ENCODE measurements around the gene PDE1C. TPM values are rescaled to one million over a fixed set of nuclear protein-coding genes. Genes with fewer than 3 reads are reported as not detected.
"Not testable (repeated sequence)": the region's sequence is repeated elsewhere in the genome, so short reads cannot be mapped to it uniquely, and the experiment has no call there.

Gene PDE1C
- polyA plus RNA-seq, 1 donor from 2014 or later: not detected

GRCh38 chr7:31872545-31873370 is 197.4 kb downstream of the PDE1C start:
- H3K4me1 Mint-ChIP-seq: peaks cover 0 to under 1% (median 0%) of the 10 kb centered on the region in 3 donors
- no peak overlapping the region for H3K4me3 Mint-ChIP-seq
- H3K9me3 Mint-ChIP-seq: peaks cover 4 to 7% (median 5%) of the 10 kb centered on the region in 3 donors
- H3K27me3 Mint-ChIP-seq: no peaks in the 10 kb centered on the region
- no peak overlapping the region for H3K27ac Mint-ChIP-seq
- peaks cover 1% of the 10 kb centered on the region for H3K36me3 Mint-ChIP-seq

DNA sequence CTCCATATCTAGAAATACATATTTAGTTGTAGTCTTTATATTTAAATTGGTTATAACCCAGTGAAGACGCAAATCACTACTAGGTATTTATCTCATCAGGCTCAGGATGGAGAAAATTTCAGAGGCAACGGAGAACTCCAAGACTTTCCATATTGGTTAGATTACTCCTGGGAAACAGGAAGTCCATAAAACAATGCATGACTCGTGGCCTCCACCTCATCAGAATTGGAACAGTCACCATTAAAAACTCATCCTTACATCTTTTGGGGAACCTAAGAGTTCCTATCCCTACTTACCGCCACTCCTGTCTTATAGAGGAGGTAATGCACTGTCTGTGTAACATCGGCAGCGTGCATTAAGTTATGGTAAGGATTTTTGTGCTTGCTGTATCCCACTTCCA is 205.6 kb downstream of the PDE1C start:
- H3K27me3 Mint-ChIP-seq: no peaks in the 10 kb centered on the region
- no peak overlapping the region for H3K27ac Mint-ChIP-seq
- no peak overlapping the region for H3K4me3 Mint-ChIP-seq
- peaks cover 0 to 2% (median 0%) of the 10 kb centered on the region in 3 donors for H3K4me1 Mint-ChIP-seq
- H3K36me3 Mint-ChIP-seq: peaks cover 1% of the 10 kb centered on the region
- peaks cover 2 to 8% (median 4%) of the 10 kb centered on the region in 3 donors for H3K9me3 Mint-ChIP-seq

- no peak overlapping the region for H3K4me3 Mint-ChIP-seq
- H3K27me3 Mint-ChIP-seq: no peaks in the 10 kb centered on the region
- no peaks in the 10 kb centered on the region for H3K36me3 Mint-ChIP-seq
- H3K4me1 Mint-ChIP-seq: no peaks in the 10 kb centered on the region
- no peak overlapping the region for H3K27ac Mint-ChIP-seq
- H3K9me3 Mint-ChIP-seq: peaks cover 0 to 4% (median 2%) of the 10 kb centered on the region in 3 donors
Observed at GRCh38 chr7:31860925-31861324, 209.3 kb downstream of the PDE1C start.

- Mint-ChIP-seq H3K36me3 (no peaks in the 10 kb centered on the region), H3K27ac (no peak overlapping the region), H3K4me3 (no peak overlapping the region), H3K27me3 (no peaks in the 10 kb centered on the region), H3K9me3 (peaks cover 0 to 4% (median 2%) of the 10 kb centered on the region in 3 donors), H3K4me1 (no peaks in the 10 kb centered on the region)
Observed at GRCh38 chr7:31858055-31858454, 212.2 kb downstream of the PDE1C start.

GRCh38 chr7:31857172-31857571 is 213.0 kb downstream of the PDE1C start:
- no peak overlapping the region for H3K27ac Mint-ChIP-seq
- no peak overlapping the region for H3K4me3 Mint-ChIP-seq
- no peaks in the 10 kb centered on the region for H3K36me3 Mint-ChIP-seq
- H3K9me3 Mint-ChIP-seq: peaks cover 0 to 4% (median 2%) of the 10 kb centered on the region in 3 donors
- no peaks in the 10 kb centered on the region for H3K27me3 Mint-ChIP-seq
- H3K4me1 Mint-ChIP-seq: no peaks in the 10 kb centered on the region

- Mint-ChIP-seq H3K4me3 (no peak overlapping the region), H3K27me3 (no peaks in the 10 kb centered on the region), H3K4me1 (no peaks in the 10 kb centered on the region), H3K27ac (no peak overlapping the region), H3K9me3 (peaks cover 0 to 4% (median 0%) of the 10 kb centered on the region in 3 donors), H3K36me3 (no peaks in the 10 kb centered on the region)
Observed at GRCh38 chr7:31856337-31856736, 213.9 kb downstream of the PDE1C start.

DNA sequence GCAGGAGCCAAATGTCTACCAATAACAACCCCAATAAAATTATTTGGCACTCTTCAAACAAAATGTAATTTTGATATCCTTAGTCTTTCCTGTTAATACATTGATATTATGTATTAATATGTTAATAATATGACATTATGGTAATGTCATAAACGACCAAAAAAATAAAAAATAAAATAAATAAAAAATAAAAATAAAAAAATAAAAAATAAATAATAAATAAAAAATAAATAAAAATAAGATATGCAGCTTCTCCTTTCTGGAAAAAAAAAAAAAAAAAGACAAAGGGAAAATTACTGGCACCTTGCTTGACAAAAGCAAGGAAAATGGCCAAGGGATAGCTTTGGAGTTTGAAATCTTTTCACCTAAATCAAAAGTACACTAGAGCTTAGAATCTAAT is 214.7 kb downstream of the PDE1C start:
- Mint-ChIP-seq H3K27me3 (no peaks in the 10 kb centered on the region), H3K9me3 (no peaks in the 10 kb centered on the region), H3K4me3 (no peak overlapping the region), H3K4me1 (no peaks in the 10 kb centered on the region), H3K36me3 (no peaks in the 10 kb centered on the region), H3K27ac (no peak overlapping the region)

- Mint-ChIP-seq H3K27ac (no peak overlapping the region), H3K36me3 (no peaks in the 10 kb centered on the region), H3K27me3 (no peaks in the 10 kb centered on the region), H3K4me1 (no peaks in the 10 kb centered on the region), H3K4me3 (no peak overlapping the region), H3K9me3 (no peaks in the 10 kb centered on the region)
Observed at GRCh38 chr7:31853380-31853779, 216.8 kb downstream of the PDE1C start.

DNA sequence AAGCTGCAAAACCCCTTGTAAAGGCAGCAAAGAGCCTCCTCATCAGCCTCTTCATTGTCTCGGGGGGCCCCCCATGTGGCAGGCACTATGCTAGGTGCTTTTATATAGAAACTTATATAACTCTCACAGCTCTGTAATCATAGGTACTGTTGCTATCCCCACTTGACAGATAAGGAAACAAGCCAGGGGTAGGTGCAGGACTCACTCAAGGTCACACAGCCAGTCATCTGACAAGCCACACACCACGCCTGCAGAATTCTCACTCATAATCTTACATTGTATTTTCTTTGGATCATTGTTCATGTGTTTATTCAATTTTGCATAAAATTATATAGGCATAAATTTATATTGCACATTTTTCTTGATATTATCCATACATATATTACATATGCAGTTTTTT is 217.7 kb downstream of the PDE1C start:
- H3K27me3 Mint-ChIP-seq: no peaks in the 10 kb centered on the region
- H3K4me1 Mint-ChIP-seq: no peaks in the 10 kb centered on the region
- H3K36me3 Mint-ChIP-seq: no peaks in the 10 kb centered on the region
- no peaks in the 10 kb centered on the region for H3K9me3 Mint-ChIP-seq
- H3K27ac Mint-ChIP-seq: no peak overlapping the region
- H3K4me3 Mint-ChIP-seq: no peak overlapping the region

- no peaks in the 10 kb centered on the region for H3K4me1 Mint-ChIP-seq
- no peak overlapping the region for H3K27ac Mint-ChIP-seq
- no peak overlapping the region for H3K4me3 Mint-ChIP-seq
- no peaks in the 10 kb centered on the region for H3K36me3 Mint-ChIP-seq
- no peaks in the 10 kb centered on the region for H3K9me3 Mint-ChIP-seq
- H3K27me3 Mint-ChIP-seq: no peaks in the 10 kb centered on the region
Observed at GRCh38 chr7:31851119-31851518, 219.1 kb downstream of the PDE1C start.

- no peaks in the 10 kb centered on the region for H3K9me3 Mint-ChIP-seq
- no peak overlapping the region for H3K27ac Mint-ChIP-seq
- H3K4me1 Mint-ChIP-seq: no peaks in the 10 kb centered on the region
- no peaks in the 10 kb centered on the region for H3K36me3 Mint-ChIP-seq
- H3K27me3 Mint-ChIP-seq: no peaks in the 10 kb centered on the region
- H3K4me3 Mint-ChIP-seq: no peak overlapping the region
Observed at GRCh38 chr7:31850601-31851000, 219.6 kb downstream of the PDE1C start.

GRCh38 chr7:31850066-31850465 is 220.1 kb downstream of the PDE1C start:
- H3K27ac Mint-ChIP-seq: no peak overlapping the region
- H3K9me3 Mint-ChIP-seq: peaks cover 0 to 2% (median 0%) of the 10 kb centered on the region in 3 donors
- no peak overlapping the region for H3K4me3 Mint-ChIP-seq
- no peaks in the 10 kb centered on the region for H3K4me1 Mint-ChIP-seq
- no peaks in the 10 kb centered on the region for H3K36me3 Mint-ChIP-seq
- no peaks in the 10 kb centered on the region for H3K27me3 Mint-ChIP-seq

GRCh38 chr7:31835471-31835870 is 234.7 kb downstream of the PDE1C start:
- H3K27ac Mint-ChIP-seq: no peak overlapping the region
- H3K4me3 Mint-ChIP-seq: no peak overlapping the region
- no peaks in the 10 kb centered on the region for H3K4me1 Mint-ChIP-seq
- H3K27me3 Mint-ChIP-seq: no peaks in the 10 kb centered on the region
- H3K36me3 Mint-ChIP-seq: no peaks in the 10 kb centered on the region
- peaks cover 0 to 10% (median 5%) of the 10 kb centered on the region in 3 donors for H3K9me3 Mint-ChIP-seq

DNA sequence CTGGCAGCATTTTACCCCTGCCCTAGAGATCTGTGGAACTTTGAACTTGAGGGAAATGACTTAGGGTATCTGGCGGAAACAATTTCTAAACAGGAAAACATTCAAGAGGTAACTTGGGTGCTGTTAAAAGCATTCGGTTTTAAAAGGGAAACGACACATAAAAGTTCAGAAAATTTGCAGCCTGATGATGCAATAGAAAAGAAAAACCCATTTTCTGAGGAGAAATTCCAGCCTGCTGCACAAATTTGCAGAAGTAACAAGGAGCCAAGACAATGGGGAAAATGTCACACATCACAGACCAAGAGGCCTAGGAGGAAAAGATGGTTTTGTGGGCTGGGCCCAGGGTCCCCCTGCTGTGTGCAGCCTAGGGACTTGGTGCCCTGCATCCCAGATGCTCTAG is 236.6 kb downstream of the PDE1C start:
- not testable (repeated sequence) for H3K36me3 Mint-ChIP-seq, H3K27me3 Mint-ChIP-seq, H3K4me3 Mint-ChIP-seq, H3K27ac Mint-ChIP-seq, H3K4me1 Mint-ChIP-seq, H3K9me3 Mint-ChIP-seq

- Mint-ChIP-seq H3K4me3 (no peak overlapping the region), H3K36me3 (no peaks in the 10 kb centered on the region), H3K27ac (no peak overlapping the region), H3K27me3 (no peaks in the 10 kb centered on the region), H3K4me1 (no peaks in the 10 kb centered on the region), H3K9me3 (peaks cover 0 to 2% (median 0%) of the 10 kb centered on the region in 3 donors)
Observed at GRCh38 chr7:31828520-31828919, 241.7 kb downstream of the PDE1C start.

GRCh38 chr7:31825576-31825975 is 244.6 kb downstream of the PDE1C start:
- Mint-ChIP-seq H3K4me3 (no peak overlapping the region), H3K4me1 (no peaks in the 10 kb centered on the region), H3K36me3 (no peaks in the 10 kb centered on the region), H3K27ac (no peak overlapping the region), H3K27me3 (no peaks in the 10 kb centered on the region), H3K9me3 (peaks cover 0 to 2% (median 0%) of the 10 kb centered on the region in 3 donors)
